Mesendoderm (in vitro differentiated cells): ENCODE measurements around the gene KANSL1.

Experiments used
- DNase-seq: peaks from one replicate; pipeline ENCODE4 v3.0.0; 2013
- H2AK5ac ChIP-seq: 2 replicates; pipeline ENCODE4 v1.6.1; 2013; ENCODE audit warnings: low read length, inconsistent platforms
- H2BK120ac ChIP-seq: 2 replicates; pipeline ENCODE4 v1.6.1; 2013; ENCODE audit warnings: low read depth, mild to moderate bottlenecking, low read length, moderate library complexity, mixed read lengths
- H2BK15ac ChIP-seq: replicated peaks from 2 replicates; pipeline ENCODE4 v1.6.1; 2013; ENCODE audit warnings: low read depth, mild to moderate bottlenecking, moderate library complexity
- H2BK5ac ChIP-seq: 2 replicates; pipeline ENCODE4 v1.6.1; 2013; ENCODE audit warnings: low read length, inconsistent platforms
- H3K18ac ChIP-seq: 2 replicates; pipeline ENCODE4 v1.6.1; 2013; ENCODE audit warnings: mild to moderate bottlenecking, low read length, mixed read lengths
- H3K23ac ChIP-seq: one replicate; pipeline ENCODE4 v1.6.1; 2013; ENCODE audit warnings: low read length
- H3K27ac ChIP-seq: 2 replicates; pipeline ENCODE4 v1.5.1; 2013; ENCODE audit warnings: low read depth, mild to moderate bottlenecking, inconsistent platforms, low read length, moderate library complexity
- H3K27me3 ChIP-seq: 2 replicates; pipeline ENCODE4 v1.6.1; 2013; ENCODE audit warnings: low read length, control low read depth, mild to moderate bottlenecking, inconsistent platforms; ENCODE audit not compliant: insufficient read depth, poor library complexity
- H3K36me3 ChIP-seq: 2 replicates; pipeline ENCODE4 v1.6.1; 2013; ENCODE audit warnings: low read length, inconsistent platforms; ENCODE audit not compliant: control insufficient read depth, insufficient read depth
- H3K4ac ChIP-seq: one replicate; pipeline ENCODE4 v1.6.1; 2013; ENCODE audit warnings: low read depth, mild to moderate bottlenecking, low read length, moderate library complexity
- H3K4me1 ChIP-seq: 2 replicates; pipeline ENCODE4 v1.6.1; 2013; ENCODE audit warnings: low read depth, low read length, inconsistent platforms; ENCODE audit not compliant: control insufficient read depth
- H3K4me2 ChIP-seq: 2 replicates; pipeline ENCODE4 v1.6.1; 2013; ENCODE audit warnings: low read length
- H3K4me3 ChIP-seq: 2 replicates; pipeline ENCODE4 v1.5.1; 2013; ENCODE audit warnings: mild to moderate bottlenecking, low read length
- H3K56ac ChIP-seq: one replicate; pipeline ENCODE4 v1.6.1; 2013; ENCODE audit warnings: low read length
- H3K79me1 ChIP-seq: 2 replicates; pipeline ENCODE4 v1.6.1; 2013; ENCODE audit warnings: low read length, inconsistent platforms
- H3K79me2 ChIP-seq: 2 replicates; pipeline ENCODE4 v1.6.1; 2013; ENCODE audit warnings: mild to moderate bottlenecking, low read length; ENCODE audit not compliant: control insufficient read depth, insufficient read depth
- H3K9ac ChIP-seq: 2 replicates; pipeline ENCODE4 v1.6.1; 2013; ENCODE audit warnings: low read length, inconsistent platforms
- H4K5ac ChIP-seq: one replicate; pipeline ENCODE4 v1.6.1; 2013; ENCODE audit warnings: low read length
- H4K8ac ChIP-seq: one replicate; pipeline ENCODE4 v1.6.1; 2013; ENCODE audit warnings: low read depth, mild to moderate bottlenecking, control low read depth, low read length, moderate library complexity
- WGBS: extraction: QIAGEN DNeasy Blood & Tissue Kit; methylation state at CpG from one replicate; pipeline ENCODE4 v1.1.7; 2013; ENCODE audit warnings: low lambda C conversion rate, missing lambda C conversion rate; ENCODE audit not compliant: insufficient coverage; ENCODE audit errors: extremely low coverage; 5-methylcytosine and 5-hydroxymethylcytosine counted together

Gene KANSL1

DNA sequence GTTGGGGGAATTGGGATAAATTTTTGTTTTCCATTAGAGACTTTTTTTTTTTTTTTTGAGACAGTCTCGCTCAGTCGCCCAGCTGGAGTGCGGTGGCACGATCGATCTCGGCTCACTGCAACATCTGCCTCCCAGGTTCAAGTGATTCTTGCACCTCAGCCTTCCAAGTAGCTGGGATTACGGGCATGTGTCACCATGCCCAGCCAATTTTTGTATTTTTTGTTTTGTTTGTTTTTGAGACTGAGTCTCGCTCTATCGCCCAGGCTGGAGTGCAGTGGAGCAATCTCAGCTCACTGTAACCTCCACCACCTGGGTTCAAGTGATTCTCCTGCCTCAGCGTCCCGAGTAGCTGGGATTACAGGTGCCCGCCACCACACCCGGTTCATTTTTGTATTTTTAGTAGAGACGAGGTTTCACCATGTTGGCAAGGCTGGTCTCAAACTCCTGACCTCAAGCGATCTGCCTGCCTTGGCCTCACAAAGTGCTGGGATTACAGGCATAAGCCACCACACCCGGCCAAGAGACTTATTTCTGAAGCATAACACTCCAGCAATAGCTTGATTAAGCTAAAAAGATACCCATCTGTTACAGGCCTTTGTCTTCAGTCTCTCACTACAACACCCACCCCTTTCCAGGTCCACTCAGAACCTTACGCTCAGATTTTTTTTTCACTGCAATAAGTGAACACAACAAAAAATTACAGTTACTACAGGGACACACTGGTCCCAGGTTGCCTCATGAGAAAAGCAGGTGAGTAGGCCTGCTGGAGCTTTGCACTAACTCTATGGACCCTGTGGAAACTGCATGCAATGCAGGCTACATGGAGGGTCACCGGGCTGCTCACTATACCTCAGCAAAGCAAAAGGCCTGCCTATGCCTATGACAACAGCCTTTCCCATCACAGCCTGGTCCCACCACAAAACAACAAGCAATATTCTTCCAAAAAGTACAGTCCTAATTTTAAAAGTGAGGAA, 34.6 kb downstream of the KANSL1 start:
- Histone ChIP-seq H3K4me2 (no peak overlapping the region), H4K5ac (no peak overlapping the region), H3K79me1 (peaks cover 13% of the 10 kb centered on the region), H3K27ac (no peak overlapping the region), H2BK15ac (no peak overlapping the region), H2BK5ac (no peak overlapping the region), H3K79me2 (peaks cover 94% of the 10 kb centered on the region), H2BK120ac (no peak overlapping the region), H3K27me3 (no peaks in the 10 kb centered on the region), H4K8ac (no peak overlapping the region), H3K23ac (no peak overlapping the region), H2AK5ac (no peak overlapping the region), H3K56ac (no peak overlapping the region), H3K36me3 (no peaks in the 10 kb centered on the region), H3K4ac (no peak overlapping the region), H3K4me1 (peaks cover 10% of the 10 kb centered on the region), H3K4me3 (no peak overlapping the region), H3K9ac (no peak overlapping the region), H3K18ac (no peak overlapping the region)
- DNase-seq, result no peak
- no CpG with 5 or more reads among the region's 18 CpGs for WGBS

GRCh38 chr17:46157443-46158062, 35.7 kb downstream of the KANSL1 start:
- H3K9ac ChIP-seq, result no peak overlapping the region
- H3K4ac ChIP-seq, result no peak overlapping the region
- no peak overlapping the region for H3K23ac ChIP-seq
- no peak overlapping the region for H2AK5ac ChIP-seq
- no peak overlapping the region for H3K4me3 ChIP-seq
- no peak overlapping the region for H4K5ac ChIP-seq
- no peak for DNase-seq
- H3K79me1 ChIP-seq, result peaks cover 11% of the 10 kb centered on the region
- H3K4me2 ChIP-seq, result no peak overlapping the region
- H2BK120ac ChIP-seq, result no peak overlapping the region
- no peak overlapping the region for H3K56ac ChIP-seq
- H3K18ac ChIP-seq, result no peak overlapping the region
- H3K27me3 ChIP-seq, result no peaks in the 10 kb centered on the region
- no peaks in the 10 kb centered on the region for H3K36me3 ChIP-seq
- H3K79me2 ChIP-seq, result peaks cover 94% of the 10 kb centered on the region
- H3K27ac ChIP-seq, result no peak overlapping the region
- no CpG with 5 or more reads among the region's 3 CpGs for WGBS
- H3K4me1 ChIP-seq, result peaks cover 7% of the 10 kb centered on the region
- H2BK5ac ChIP-seq, result no peak overlapping the region
- H4K8ac ChIP-seq, result no peak overlapping the region
- no peak overlapping the region for H2BK15ac ChIP-seq

GRCh38 chr17:46154151-46154816, 38.9 kb downstream of the KANSL1 start:
- Histone ChIP-seq H3K18ac (no peak overlapping the region), H4K5ac (no peak overlapping the region), H3K36me3 (no peaks in the 10 kb centered on the region), H3K27ac (no peak overlapping the region), H3K4me3 (no peak overlapping the region), H3K4me1 (peaks cover 9% of the 10 kb centered on the region), H3K79me2 (peaks cover 93% of the 10 kb centered on the region), H4K8ac (no peak overlapping the region), H2AK5ac (no peak overlapping the region), H3K4me2 (no peak overlapping the region), H3K4ac (no peak overlapping the region), H2BK15ac (no peak overlapping the region), H3K79me1 (peaks cover 10% of the 10 kb centered on the region), H3K27me3 (no peaks in the 10 kb centered on the region), H3K56ac (peak overlapping the region; percentile 31), H3K23ac (no peak overlapping the region), H2BK120ac (no peak overlapping the region), H2BK5ac (no peak overlapping the region), H3K9ac (peak overlapping the region; percentile 4)
- WGBS, result no CpG with 5 or more reads among the region's 9 CpGs
- DNase-seq, result no peak

DNA sequence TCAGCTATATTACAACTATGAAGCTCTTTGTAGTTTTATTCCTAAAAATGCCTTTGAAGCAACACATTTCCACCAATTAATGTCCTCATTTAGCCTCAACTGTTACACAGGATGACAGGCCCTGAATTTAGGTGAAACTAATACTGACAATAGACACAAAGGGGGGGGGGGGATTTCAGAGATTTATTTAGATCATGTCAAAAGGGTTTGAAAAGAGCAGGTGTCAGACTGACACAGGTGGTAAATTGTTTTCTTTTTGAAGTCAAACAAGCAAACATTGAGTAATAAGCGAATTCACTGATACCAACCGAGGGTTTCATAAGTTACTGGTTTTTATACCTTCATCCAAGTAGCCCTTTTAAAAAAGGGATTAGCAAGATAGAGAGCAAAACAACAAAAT, 40.8 kb downstream of the KANSL1 start:
- WGBS, result no CpG with 5 or more reads among the region's 2 CpGs
- Histone ChIP-seq H2BK120ac (no peak overlapping the region), H3K79me2 (peaks cover 94% of the 10 kb centered on the region), H2BK15ac (no peak overlapping the region), H3K36me3 (no peaks in the 10 kb centered on the region), H3K4ac (no peak overlapping the region), H3K27me3 (no peaks in the 10 kb centered on the region), H3K79me1 (peaks cover 10% of the 10 kb centered on the region), H3K4me2 (no peak overlapping the region), H3K56ac (no peak overlapping the region), H3K23ac (no peak overlapping the region), H3K4me1 (peaks cover 10% of the 10 kb centered on the region), H2AK5ac (no peak overlapping the region), H3K4me3 (no peak overlapping the region), H2BK5ac (no peak overlapping the region), H3K27ac (no peak overlapping the region), H4K5ac (no peak overlapping the region), H4K8ac (no peak overlapping the region), H3K18ac (no peak overlapping the region), H3K9ac (no peak overlapping the region)
- no peak for DNase-seq

GRCh38 chr17:46151762-46152161, 41.5 kb downstream of the KANSL1 start:
- Histone ChIP-seq H3K23ac (no peak overlapping the region), H2BK120ac (no peak overlapping the region), H3K4me2 (no peak overlapping the region), H2BK5ac (no peak overlapping the region), H3K56ac (no peak overlapping the region), H3K27ac (no peak overlapping the region), H3K4me1 (peaks cover 10% of the 10 kb centered on the region), H2BK15ac (no peak overlapping the region), H3K18ac (no peak overlapping the region), H3K9ac (no peak overlapping the region), H3K79me2 (peaks cover 92% of the 10 kb centered on the region), H3K79me1 (peaks cover 10% of the 10 kb centered on the region), H3K27me3 (no peaks in the 10 kb centered on the region), H4K8ac (no peak overlapping the region), H4K5ac (no peak overlapping the region), H2AK5ac (no peak overlapping the region), H3K4me3 (no peak overlapping the region), H3K4ac (no peak overlapping the region), H3K36me3 (no peaks in the 10 kb centered on the region)
- DNase-seq, result no peak
